HepG2 (cell line): ENCODE results near the gene PRSS27. TPM values are rescaled to one million over a fixed set of nuclear protein-coding genes. Genes with fewer than 3 reads are reported as not detected.

Experiments used
- ATAC-seq: fragments of 200-7000 bp; cut with Tn5 transposase; 3 replicates; pipeline ENCODE4 v1.9.1; 2020; ENCODE audit warnings: mild to moderate bottlenecking, moderate library complexity
- BruUV-seq: library from RNA; stranded (reverse); fragments of 400-500 nt; replicated peaks from 2 replicates; lab custom pipeline; 2021; lab: Mats Ljungman, UMichigan
- CTCF ChIA-PET: fragments of 300-600 bp; formaldehyde crosslinking; extraction: SDS; loops from one replicate; lab custom pipeline; 2021; ENCODE audit warnings: low total read pairs, inconsistent platforms, low intra/inter-chr PET ratio; lab: Yijun Ruan, JAX
- POLR2A ChIA-PET: fragments of 350-600 bp; sonication (Branson Sonifier 250); formaldehyde crosslinking; loops from one replicate; lab custom pipeline; 2020; ENCODE audit warnings: antibody characterized with exemption, inconsistent platforms; lab: Yijun Ruan, JAX
- DNase-seq: peaks from one replicate; pipeline ENCODE4 v3.0.0-alpha.2; 2015; ENCODE audit warnings: low spot score
- FAIRE-seq: peaks from 3 replicates; lab custom pipeline; 2011; peaks lifted over from hg19 to GRCh38; lab: Jason Lieb, UNC
- H2AFZ ChIP-seq: one replicate; pipeline ENCODE4 v1.6.1; 2011; ENCODE audit warnings: low read length, inconsistent platforms
- H3K27ac ChIP-seq: fragments of 300-600 bp; 3 replicates; pipeline ENCODE4 v1.8.0; 2011; ENCODE audit warnings: mixed run types, mild to moderate bottlenecking, mixed read lengths, low read length, inconsistent platforms; ENCODE audit not compliant: insufficient read depth; ENCODE audit errors: extremely low read length
- H3K27me3 ChIP-seq, 2 experiments: fragments of 200-600 bp in 1 of 2; 2 replicates in 1 of 2; 3 replicates in 1 of 2; pipeline versions ENCODE4 v1.6.0 to v1.8.0; 2011; ENCODE audit warnings: low read length in 2 of 2, mild to moderate bottlenecking in 2 of 2, moderate library complexity in 2 of 2, inconsistent platforms in 1 of 2; ENCODE audit not compliant: insufficient read depth in 2 of 2, control insufficient read depth in 1 of 2
- H3K36me3 ChIP-seq, 2 experiments: fragments of 200-600 bp in 1 of 2; replicated peaks in 1 of 2; 2 replicates in 1 of 2; 3 replicates in 1 of 2; pipeline versions ENCODE4 v1.5.1 to v1.8.0; 2011; ENCODE audit warnings: low read length in 2 of 2, inconsistent platforms in 1 of 2; ENCODE audit not compliant: insufficient read depth in 2 of 2, control insufficient read depth in 1 of 2
- H3K4me1 ChIP-seq: 2 replicates; pipeline ENCODE4 v1.5.1; 2012; ENCODE audit warnings: low read length, inconsistent platforms; ENCODE audit not compliant: insufficient read depth
- H3K4me2 ChIP-seq: 2 replicates; pipeline ENCODE4 v1.6.0; 2011; ENCODE audit warnings: low read depth, low read length, inconsistent platforms
- H3K4me3 ChIP-seq, 3 experiments: fragments of 200-600 bp in 1 of 3; sonication (generic), shearing (Covaris generic) in 1 of 3; replicated peaks in 1 of 3; 2 replicates each; pipeline ENCODE4 v1.5.1; 2011 to 2016; ENCODE audit warnings: low read length in 3 of 3, inconsistent platforms in 2 of 3, low read depth in 2 of 3, mild to moderate bottlenecking in 2 of 3, control low read depth in 1 of 3, mixed read lengths in 1 of 3; ENCODE audit not compliant: insufficient read depth in 1 of 3
- H3K79me2 ChIP-seq: one replicate; pipeline ENCODE4 v1.6.1; 2011; ENCODE audit warnings: low read length, inconsistent platforms; ENCODE audit not compliant: insufficient read depth
- H3K9ac ChIP-seq: 2 replicates; pipeline ENCODE4 v1.6.0; 2011; ENCODE audit warnings: mild to moderate bottlenecking, low read depth, low read length, inconsistent platforms; ENCODE audit not compliant: insufficient read depth
- H3K9me3 ChIP-seq: 2 replicates; pipeline ENCODE4 v1.5.1; 2012; ENCODE audit warnings: mild to moderate bottlenecking, low read length
- H4K20me1 ChIP-seq: 2 replicates; pipeline ENCODE4 v1.6.0; 2011; ENCODE audit warnings: inconsistent platforms, mild to moderate bottlenecking, low read length, moderate library complexity; ENCODE audit not compliant: insufficient read depth
- MAFG ChIP-seq: sonication (generic); formaldehyde crosslinking; IDR thresholded peaks from 2 replicates; pipeline ENCODE4 v1.5.1; 2020; ENCODE audit warnings: mild to moderate bottlenecking, missing genetic modification reagents
- NKX3-1 ChIP-seq: sonication (generic); formaldehyde crosslinking; IDR thresholded peaks from 2 replicates; pipeline ENCODE4 v1.5.0; 2020; ENCODE audit warnings: missing genetic modification reagents
- POGZ ChIP-seq: sonication (generic); formaldehyde crosslinking; IDR thresholded peaks from 2 replicates; pipeline ENCODE4 v1.4.0; 2020; ENCODE audit warnings: mild to moderate bottlenecking, missing genetic modification reagents
- PRPF4 ChIP-seq: fragments of 200-400 bp; formaldehyde crosslinking; IDR thresholded peaks from 2 replicates; pipeline ENCODE4 v1.6.1; 2016; ENCODE audit warnings: low read length, low read depth; ENCODE audit not compliant: poor library complexity, severe bottlenecking
- SIN3A ChIP-seq: IDR thresholded peaks from 2 replicates; pipeline ENCODE4 v1.6.1; 2011; ENCODE audit warnings: low read depth, mild to moderate bottlenecking, control low read depth, low read length, borderline replicate concordance
- ZIK1 ChIP-seq: sonication (generic); formaldehyde crosslinking; IDR thresholded peaks from 2 replicates; pipeline ENCODE4 v1.5.0; 2020; ENCODE audit warnings: mild to moderate bottlenecking, low read depth, missing genetic modification reagents, borderline replicate concordance
- ZNF333 ChIP-seq: sonication (generic); formaldehyde crosslinking; IDR thresholded peaks from 2 replicates; pipeline ENCODE4 v1.4.0; 2020; ENCODE audit warnings: mild to moderate bottlenecking, missing genetic modification reagents, borderline replicate concordance
- ZNF407 ChIP-seq: sonication (generic); formaldehyde crosslinking; IDR thresholded peaks from one replicate; pipeline ENCODE4 v1.5.1; 2020; ENCODE audit warnings: mild to moderate bottlenecking, missing genetic modification reagents; ENCODE audit errors: not compliant biosample characterization
- ZNF672 ChIP-seq: sonication (generic); formaldehyde crosslinking; IDR thresholded peaks from 2 replicates; pipeline ENCODE4 v1.8.1; 2022; ENCODE audit warnings: missing genetic modification reagents
- ZSCAN30 ChIP-seq: sonication (generic); formaldehyde crosslinking; IDR thresholded peaks from 2 replicates; pipeline ENCODE4 v1.5.0; 2020; ENCODE audit warnings: mild to moderate bottlenecking, missing genetic modification reagents
- ZSCAN31 ChIP-seq: sonication (generic); formaldehyde crosslinking; IDR thresholded peaks from 2 replicates; pipeline ENCODE4 v1.5.0; 2020; ENCODE audit warnings: low read depth, mild to moderate bottlenecking, missing genetic modification reagents
- WGBS: methylation state at CpG from one replicate; pipeline ENCODE4 v1.1.6; 2017; ENCODE audit warnings: low lambda C conversion rate; 5-methylcytosine and 5-hydroxymethylcytosine counted together
- in situ Hi-C: cut with HindIII; loops from 2 replicates; pipeline ENCODE4 v1.10.0; 2017; ENCODE audit warnings: low pct_unique_long_range_greater_than_20kb; ENCODE audit not compliant: extremely low pct_ligation_motif_present
- intact Hi-C: fragments of 100-400 bp; cut with micrococcal nuclease; formaldehyde crosslinking; loops from one replicate; pipeline ENCODE4 v1.10.0; 2022; ENCODE audit not compliant: unreplicated experiment
- polyA plus RNA-seq, 8 experiments: library from polyadenylated mRNA; depleted of rRNA in 3 of 8; stranded (reverse) in 7 of 8; unstranded in 1 of 8; fragments of >200 nt; fragmentation: Illumina TruSeq in 4 of 8; extraction: Trizol in 4 of 8; gene quantifications; 2 replicates each; pipeline versions ENCODE4 v1.2.1 to v1.2.3, GENCODE V29; 2011 to 2016; ENCODE audit warnings: low read depth in 4 of 8, missing spikeins in 1 of 8, mixed read lengths in 1 of 8; ENCODE audit not compliant: insufficient read depth in 1 of 8
- total RNA-seq, 5 experiments: library from RNA; depleted of rRNA; stranded (reverse); fragments of >200 nt; fragmentation: Illumina TruSeq; extraction: Trizol; gene quantifications; 2 replicates each; pipeline ENCODE4 v1.2.3, GENCODE V29; 2016; ENCODE audit warnings: low read depth in 1 of 5
- TF ChIP-seq, protein P1 (sequence below): sonication (generic); formaldehyde crosslinking; IDR thresholded peaks from 2 replicates; pipeline ENCODE4 v1.5.0; 2020; ENCODE audit warnings: missing genetic modification reagents
- TF ChIP-seq, protein P2 (sequence below): sonication (generic); formaldehyde crosslinking; IDR thresholded peaks from 2 replicates; pipeline ENCODE4 v1.4.0; 2020; ENCODE audit warnings: missing genetic modification reagents

Gene PRSS27
- total and polyA plus RNA-seq, 2 of the 13 experiments (the other 11 are each of a cell fraction or from before 2014, with no cell fraction given), result 0.20 to 0.73 TPM

- TF ChIP-seq ZSCAN31 (CRISPR knock-in tag), result no peak
- TF ChIP-seq, protein P1, sequence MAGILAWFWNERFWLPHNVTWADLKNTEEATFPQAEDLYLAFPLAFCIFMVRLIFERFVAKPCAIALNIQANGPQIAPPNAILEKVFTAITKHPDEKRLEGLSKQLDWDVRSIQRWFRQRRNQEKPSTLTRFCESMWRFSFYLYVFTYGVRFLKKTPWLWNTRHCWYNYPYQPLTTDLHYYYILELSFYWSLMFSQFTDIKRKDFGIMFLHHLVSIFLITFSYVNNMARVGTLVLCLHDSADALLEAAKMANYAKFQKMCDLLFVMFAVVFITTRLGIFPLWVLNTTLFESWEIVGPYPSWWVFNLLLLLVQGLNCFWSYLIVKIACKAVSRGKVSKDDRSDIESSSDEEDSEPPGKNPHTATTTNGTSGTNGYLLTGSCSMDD, result no peak
- TF ChIP-seq NKX3-1 (CRISPR knock-in tag), result no peak
- TF ChIP-seq ZSCAN30 (CRISPR knock-in tag), result no peak
- TF ChIP-seq ZNF672 (CRISPR knock-in tag), result no peak
- TF ChIP-seq, protein P2, sequence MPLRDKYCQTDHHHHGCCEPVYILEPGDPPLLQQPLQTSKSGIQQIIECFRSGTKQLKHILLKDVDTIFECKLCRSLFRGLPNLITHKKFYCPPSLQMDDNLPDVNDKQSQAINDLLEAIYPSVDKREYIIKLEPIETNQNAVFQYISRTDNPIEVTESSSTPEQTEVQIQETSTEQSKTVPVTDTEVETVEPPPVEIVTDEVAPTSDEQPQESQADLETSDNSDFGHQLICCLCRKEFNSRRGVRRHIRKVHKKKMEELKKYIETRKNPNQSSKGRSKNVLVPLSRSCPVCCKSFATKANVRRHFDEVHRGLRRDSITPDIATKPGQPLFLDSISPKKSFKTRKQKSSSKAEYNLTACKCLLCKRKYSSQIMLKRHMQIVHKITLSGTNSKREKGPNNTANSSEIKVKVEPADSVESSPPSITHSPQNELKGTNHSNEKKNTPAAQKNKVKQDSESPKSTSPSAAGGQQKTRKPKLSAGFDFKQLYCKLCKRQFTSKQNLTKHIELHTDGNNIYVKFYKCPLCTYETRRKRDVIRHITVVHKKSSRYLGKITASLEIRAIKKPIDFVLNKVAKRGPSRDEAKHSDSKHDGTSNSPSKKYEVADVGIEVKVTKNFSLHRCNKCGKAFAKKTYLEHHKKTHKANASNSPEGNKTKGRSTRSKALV (CRISPR knock-in tag), result no peak
- TF ChIP-seq SIN3A, result 0 out of 2 replicates have a peak, but pooled peaks have one; percentile 39
- no peak for TF ChIP-seq ZNF333 (CRISPR knock-in tag)
- no peak for TF ChIP-seq ZIK1 (CRISPR knock-in tag)
- no peak for TF ChIP-seq POGZ
These were observed 4.5 kb downstream of the PRSS27 start (continued) for GRCh38 chr16:2715519-2715918.

GRCh38 chr16:2715064-2715463, 5.0 kb downstream of the PRSS27 start:
- no peaks in the 10 kb centered on the region for H3K9me3 ChIP-seq
- H4K20me1 ChIP-seq, result no peaks in the 10 kb centered on the region
- in situ Hi-C loops, result no loop called here
- no peak overlapping the region for H3K9ac ChIP-seq
- H3K79me2 ChIP-seq, result no peaks in the 10 kb centered on the region
- no TSS peak for BruUV-seq
- peaks cover 16% of the 10 kb centered on the region for H3K4me1 ChIP-seq
- intact Hi-C loops, result no loop called here
- peaks cover 7 to 36% of the 10 kb centered on the region in 2 experiments for H3K27me3 ChIP-seq
- WGBS, result 38% methylated on average over 9 of the region's 9 CpGs
- H2AFZ ChIP-seq, result no peak overlapping the region
- POLR2A ChIA-PET, result no interaction called here
- no peak for ATAC-seq
- H3K4me3 ChIP-seq, result no peak overlapping the region
- DNase-seq, result no peak
- no peak overlapping the region for H3K4me2 ChIP-seq
- no peak overlapping the region for H3K27ac ChIP-seq
- no peaks in the 10 kb centered on the region for H3K36me3 ChIP-seq
- CTCF ChIA-PET, result no interaction called here
- no peak for FAIRE-seq
- TF ChIP-seq MAFG (CRISPR knock-in tag) (no peak), ZNF407 (CRISPR knock-in tag) (no peak), PRPF4 (no peak)
